Astrocyte (in vitro differentiated cells and primary cell): ENCODE results near the gene C14orf93.

Experiments used
- EZH2 ChIP-seq: IDR thresholded peaks from 2 replicates; pipeline ENCODE4 v1.6.1; 2012; ENCODE audit warnings: mild to moderate bottlenecking, low read length, inconsistent platforms; ENCODE audit not compliant: insufficient read depth
- TF ChIP-seq, protein P1 (sequence below): IDR thresholded peaks from 2 replicates; pipeline ENCODE4 v1.5.1; 2011; ENCODE audit warnings: low read depth, mild to moderate bottlenecking, inconsistent platforms, low read length, moderate library complexity; ENCODE audit not compliant: insufficient read depth

DNA sequence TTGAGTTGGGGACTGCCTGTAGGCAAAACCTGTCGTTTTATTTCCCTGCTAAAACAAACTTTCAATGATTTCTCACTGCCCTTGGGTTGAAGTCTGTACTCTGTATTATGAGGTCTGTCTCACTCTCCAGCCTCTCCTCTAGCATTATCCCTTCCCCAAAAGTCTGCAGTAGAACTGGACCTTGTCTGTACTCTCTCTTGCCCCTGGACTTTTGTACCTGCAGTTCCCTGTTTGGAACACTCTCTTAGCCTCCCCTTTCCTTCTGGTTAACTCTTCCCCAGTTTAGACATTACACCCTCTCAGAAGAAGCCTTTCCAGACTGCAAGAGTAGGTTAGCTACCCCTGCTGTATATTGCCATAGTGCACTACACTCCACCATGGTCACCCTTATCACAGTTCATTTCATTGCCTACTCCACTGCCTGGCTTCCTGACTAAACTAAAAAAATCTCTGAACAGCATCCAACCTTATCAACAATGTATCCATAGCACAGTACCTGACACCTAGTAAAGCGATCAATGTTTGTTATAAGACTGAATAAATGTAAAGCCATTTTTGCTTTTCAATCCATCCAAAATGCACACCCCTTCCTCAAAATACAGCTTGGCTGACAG is 23.9 kb downstream of the C14orf93 start:
- TF ChIP-seq, protein P1, sequence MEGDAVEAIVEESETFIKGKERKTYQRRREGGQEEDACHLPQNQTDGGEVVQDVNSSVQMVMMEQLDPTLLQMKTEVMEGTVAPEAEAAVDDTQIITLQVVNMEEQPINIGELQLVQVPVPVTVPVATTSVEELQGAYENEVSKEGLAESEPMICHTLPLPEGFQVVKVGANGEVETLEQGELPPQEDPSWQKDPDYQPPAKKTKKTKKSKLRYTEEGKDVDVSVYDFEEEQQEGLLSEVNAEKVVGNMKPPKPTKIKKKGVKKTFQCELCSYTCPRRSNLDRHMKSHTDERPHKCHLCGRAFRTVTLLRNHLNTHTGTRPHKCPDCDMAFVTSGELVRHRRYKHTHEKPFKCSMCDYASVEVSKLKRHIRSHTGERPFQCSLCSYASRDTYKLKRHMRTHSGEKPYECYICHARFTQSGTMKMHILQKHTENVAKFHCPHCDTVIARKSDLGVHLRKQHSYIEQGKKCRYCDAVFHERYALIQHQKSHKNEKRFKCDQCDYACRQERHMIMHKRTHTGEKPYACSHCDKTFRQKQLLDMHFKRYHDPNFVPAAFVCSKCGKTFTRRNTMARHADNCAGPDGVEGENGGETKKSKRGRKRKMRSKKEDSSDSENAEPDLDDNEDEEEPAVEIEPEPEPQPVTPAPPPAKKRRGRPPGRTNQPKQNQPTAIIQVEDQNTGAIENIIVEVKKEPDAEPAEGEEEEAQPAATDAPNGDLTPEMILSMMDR = no peak
- no peak for TF ChIP-seq EZH2
